NB4 (cell line): ENCODE results near the gene VMAC.

ENCODE experiments used
- DNase-seq: peaks from one replicate; pipeline ENCODE4 v3.0.0; 2010; ENCODE audit warnings: low read depth
- H3K4me3 ChIP-seq: one replicate; pipeline ENCODE4 v1.5.1; 2011; ENCODE audit warnings: mild to moderate bottlenecking, low read depth, low read length, moderate library complexity
- MAX ChIP-seq: IDR thresholded peaks from 2 replicates; pipeline ENCODE4 v1.6.1; 2011; ENCODE audit warnings: low read depth, low read length
- MYC ChIP-seq: IDR thresholded peaks from 2 replicates; pipeline ENCODE4 v1.6.1; 2011; ENCODE audit warnings: low read depth, low read length
- POLR2A ChIP-seq: IDR thresholded peaks from 2 replicates; pipeline ENCODE4 v1.6.1; 2011; ENCODE audit warnings: mild to moderate bottlenecking; ENCODE audit not compliant: insufficient read length; ENCODE audit errors: extremely low read depth
- TF ChIP-seq, protein P1 (sequence below): IDR thresholded peaks from one replicate; pipeline ENCODE4 v1.5.1; 2012; ENCODE audit warnings: low read depth, low read length

VMAC gene

GRCh38 chr19:5895890-5896289 is 8.8 kb upstream of the VMAC start:
- no peak for TF ChIP-seq POLR2A
- TF ChIP-seq MAX: no peak
- TF ChIP-seq MYC: no peak
- TF ChIP-seq, protein P1, sequence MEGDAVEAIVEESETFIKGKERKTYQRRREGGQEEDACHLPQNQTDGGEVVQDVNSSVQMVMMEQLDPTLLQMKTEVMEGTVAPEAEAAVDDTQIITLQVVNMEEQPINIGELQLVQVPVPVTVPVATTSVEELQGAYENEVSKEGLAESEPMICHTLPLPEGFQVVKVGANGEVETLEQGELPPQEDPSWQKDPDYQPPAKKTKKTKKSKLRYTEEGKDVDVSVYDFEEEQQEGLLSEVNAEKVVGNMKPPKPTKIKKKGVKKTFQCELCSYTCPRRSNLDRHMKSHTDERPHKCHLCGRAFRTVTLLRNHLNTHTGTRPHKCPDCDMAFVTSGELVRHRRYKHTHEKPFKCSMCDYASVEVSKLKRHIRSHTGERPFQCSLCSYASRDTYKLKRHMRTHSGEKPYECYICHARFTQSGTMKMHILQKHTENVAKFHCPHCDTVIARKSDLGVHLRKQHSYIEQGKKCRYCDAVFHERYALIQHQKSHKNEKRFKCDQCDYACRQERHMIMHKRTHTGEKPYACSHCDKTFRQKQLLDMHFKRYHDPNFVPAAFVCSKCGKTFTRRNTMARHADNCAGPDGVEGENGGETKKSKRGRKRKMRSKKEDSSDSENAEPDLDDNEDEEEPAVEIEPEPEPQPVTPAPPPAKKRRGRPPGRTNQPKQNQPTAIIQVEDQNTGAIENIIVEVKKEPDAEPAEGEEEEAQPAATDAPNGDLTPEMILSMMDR: no peak
- no peak for DNase-seq
- no peak overlapping the region for H3K4me3 ChIP-seq

DNA sequence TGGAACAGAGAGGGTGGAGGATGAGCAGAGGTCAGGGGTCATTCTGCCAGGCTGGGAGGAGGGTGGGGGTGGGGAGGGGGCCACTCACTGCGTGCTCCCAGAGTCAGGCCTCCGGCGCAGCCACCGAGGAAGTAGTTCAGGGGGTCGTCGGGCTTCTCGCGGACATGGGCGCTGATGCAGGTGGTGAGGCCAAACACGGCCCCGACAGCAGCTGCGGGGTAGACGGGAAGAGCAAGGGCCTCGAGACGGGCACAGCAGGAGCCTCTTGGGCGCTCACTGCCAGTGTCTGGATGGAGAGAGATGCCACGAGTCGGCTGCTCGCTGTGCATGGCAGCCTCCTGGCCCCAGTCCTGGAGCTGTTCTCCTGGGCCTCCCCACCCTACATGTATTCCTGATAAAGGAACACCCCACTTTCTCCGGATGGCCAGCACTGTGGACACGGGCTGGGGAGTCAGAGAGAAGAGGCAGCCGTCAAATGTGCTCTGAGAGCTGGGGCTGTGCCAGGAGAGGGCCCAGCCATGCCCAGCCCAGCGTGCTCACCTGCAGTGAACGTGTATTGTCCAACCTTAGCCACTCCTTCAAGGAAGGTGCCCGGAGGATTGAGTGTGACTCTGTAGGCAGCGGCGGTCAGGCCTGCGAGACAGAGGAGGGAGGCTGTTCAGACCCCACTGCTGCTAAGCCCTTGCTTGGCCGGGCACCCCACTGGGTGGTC is 8.2 kb upstream of the VMAC start:
- H3K4me3 ChIP-seq: no peak overlapping the region
- no peak for TF ChIP-seq MYC
- TF ChIP-seq POLR2A: no peak
- TF ChIP-seq, protein P1: no peak
- no peak for TF ChIP-seq MAX
- DNase-seq: no peak

DNA sequence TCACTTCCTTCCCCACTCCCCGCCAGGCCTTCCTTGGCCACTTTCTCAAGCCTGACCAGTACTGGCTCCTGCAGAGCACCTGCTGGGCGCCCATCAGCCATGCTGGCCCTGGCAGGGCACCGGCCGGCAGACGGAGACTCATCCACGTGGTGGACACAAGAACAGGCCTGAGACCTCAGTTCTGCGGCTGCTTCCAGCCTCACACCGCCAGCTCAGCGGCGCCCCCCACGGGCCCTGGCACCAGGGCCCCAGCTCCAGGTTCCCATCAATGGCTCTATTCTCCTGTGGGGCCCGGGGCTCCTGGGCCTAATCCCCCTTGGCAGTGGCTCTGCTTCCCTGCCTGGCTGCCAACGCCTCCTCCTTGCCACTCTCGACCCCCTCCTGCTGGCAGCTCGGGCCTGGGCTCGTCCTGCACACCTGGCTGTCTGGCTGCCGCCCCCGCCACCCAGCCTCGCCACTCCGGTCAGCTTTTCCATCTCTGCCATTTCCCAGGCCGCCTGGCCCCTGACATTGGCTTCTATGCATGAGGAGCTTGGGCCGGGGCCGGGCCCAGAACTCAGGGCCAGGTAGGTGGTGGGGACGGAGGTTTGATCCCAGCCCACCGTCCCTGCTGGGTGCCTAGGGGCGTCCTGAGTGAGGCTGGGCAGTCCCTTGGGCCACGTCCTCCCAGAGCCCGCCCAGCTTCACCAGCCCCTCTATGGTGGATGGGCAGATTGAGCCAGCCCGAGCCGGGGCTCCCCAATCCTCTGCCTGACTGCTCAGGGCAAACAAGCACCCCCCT is 7.3 kb upstream of the VMAC start:
- DNase-seq: no peak
- H3K4me3 ChIP-seq: no peak overlapping the region
- TF ChIP-seq MYC: no peak
- no peak for TF ChIP-seq MAX
- TF ChIP-seq, protein P1: no peak
- TF ChIP-seq POLR2A: no peak

- TF ChIP-seq MYC (no peak), MAX (no peak), POLR2A (no peak)
- TF ChIP-seq, protein P1: no peak
- no peak for DNase-seq
- H3K4me3 ChIP-seq: no peak overlapping the region
These were observed 4.7 kb upstream of the VMAC start for GRCh38 chr19:5899728-5900526.

- no peak for DNase-seq
- no peak overlapping the region for H3K4me3 ChIP-seq
- TF ChIP-seq, protein P1: no peak
- no peak for TF ChIP-seq MYC
- no peak for TF ChIP-seq MAX
- TF ChIP-seq POLR2A: no peak
These were observed 3.7 kb upstream of the VMAC start for GRCh38 chr19:5900976-5901375.
